ENCODE measurements around the gene SRBD1.

SRBD1 gene

GRCh38 chr2:45353879-45354278 is 257.2 kb downstream of the SRBD1 start:
- no peak for DNase-seq

GRCh38 chr2:45352506-45352905 is 258.6 kb downstream of the SRBD1 start:
- DNase-seq = no peak

DNA sequence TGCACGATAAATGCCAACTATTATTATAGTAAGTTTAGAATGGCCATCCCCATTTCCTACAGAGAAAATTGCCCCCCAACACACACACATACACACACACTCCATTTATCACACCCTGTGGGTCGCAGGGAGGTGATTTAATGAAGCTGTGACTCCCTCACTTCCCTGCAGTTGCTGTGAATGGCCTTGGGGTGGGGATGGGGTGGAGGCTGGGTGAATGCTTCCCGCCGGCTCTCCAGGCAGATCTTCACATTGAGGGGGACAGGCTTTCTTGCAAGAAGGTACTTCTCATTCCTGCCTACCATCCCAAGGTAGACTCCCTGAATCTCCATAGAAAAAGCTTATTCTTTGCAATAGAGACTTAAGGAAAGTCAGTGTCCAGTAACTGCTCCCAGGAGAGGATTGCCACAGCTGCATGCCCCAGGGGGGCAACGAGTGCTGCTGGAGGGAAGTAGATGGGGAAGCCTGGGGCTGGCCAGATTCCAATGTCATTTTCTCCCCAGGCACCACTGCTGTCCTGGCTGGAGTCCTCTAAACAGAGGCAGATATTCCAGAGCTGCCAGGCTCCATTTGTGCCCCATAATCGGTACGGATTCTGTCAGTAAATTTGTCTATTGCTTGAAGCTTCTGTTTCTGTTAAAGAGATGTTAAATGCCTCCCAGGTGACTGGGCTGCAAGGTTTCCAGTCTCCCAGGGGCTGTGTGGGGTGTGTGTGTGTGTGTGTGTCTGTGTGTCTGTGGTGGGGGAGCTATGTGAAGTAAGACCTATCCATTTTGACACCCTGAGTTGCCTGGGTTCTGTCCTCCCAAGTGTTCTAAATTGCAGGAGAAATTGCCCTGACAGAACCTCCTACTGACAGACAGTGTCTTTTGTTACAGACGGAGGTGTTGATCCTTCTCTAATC is 265.5 kb downstream of the SRBD1 start:
- DNase-seq = no peak

DNA sequence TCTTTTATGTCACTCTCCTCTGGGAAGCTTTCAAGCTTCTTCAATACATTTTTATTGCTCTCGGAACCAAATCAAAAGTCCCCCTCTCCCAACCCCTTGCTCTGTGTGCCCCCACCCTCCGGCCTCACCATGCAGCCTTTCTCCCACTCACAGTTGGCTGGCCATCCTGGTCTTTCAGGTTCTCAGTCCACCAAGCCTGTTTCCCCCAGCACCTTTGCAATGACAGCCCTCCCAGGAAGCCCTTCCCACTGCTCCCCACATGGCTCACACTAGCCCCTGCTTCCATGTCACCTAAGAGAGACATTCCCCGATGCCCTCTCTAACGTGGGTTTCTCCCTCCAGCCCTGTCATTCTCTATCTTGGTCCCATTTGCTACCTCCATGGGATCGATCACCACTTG is 266.6 kb downstream of the SRBD1 start:
- no peak for DNase-seq

GRCh38 chr2:45344071-45344470 is 267.0 kb downstream of the SRBD1 start:
- DNase-seq = no peak

GRCh38 chr2:45343251-45344017 is 267.6 kb downstream of the SRBD1 start:
- no peak for DNase-seq

GRCh38 chr2:45340318-45340717 is 270.7 kb downstream of the SRBD1 start:
- DNase-seq = no peak

- DNase-seq = no peak
Measured at GRCh38 chr2:45339253-45339652, 271.8 kb downstream of the SRBD1 start.

Measured in NCI-H510A (cell line).